ENCODE results near the gene KAT8.

GRCh38 chr16:31086629-31086906 is 30.9 kb upstream of the KAT8 start:
- TF ChIP-seq CTCF (IDR thresholded peaks at IDR 0.05) (no peak), POLR2A (IDR thresholded peaks at IDR 0.05) (no peak)

Data from body of pancreas (tissue), 4 donors.